ENCODE results near the gene RTN4R. TPM values are rescaled to one million over a fixed set of nuclear protein-coding genes. Genes with fewer than 3 reads are reported as not detected.

The RTN4R gene
- total RNA-seq, 1 experiment from 2014 or later = 12.2 TPM

GRCh38 chr22:20228939-20229272, 39.2 kb downstream of the RTN4R start:
- Histone ChIP-seq H3K9me2 (replicated peaks; ENCODE audit: low read length) (no peaks in the 10 kb centered on the region), H3K4me1 (ENCODE audit: insufficient read depth, low read length) (no peaks in the 10 kb centered on the region), H3K79me2 (ENCODE audit: low read length) (no peaks in the 10 kb centered on the region), H3K36me3 (ENCODE audit: low read depth, low read length) (no peaks in the 10 kb centered on the region), H3K9me3 (ENCODE audit: low read length) (no peaks in the 10 kb centered on the region), H3K4me2 (ENCODE audit: low read length) (no peak overlapping the region), H2AFZ (ENCODE audit: low read length) (no peak overlapping the region), H4K20me1 (ENCODE audit: low read length) (no peaks in the 10 kb centered on the region), H3K27ac (ENCODE audit: low read length) (no peak overlapping the region), H3K4me3 (ENCODE audit: low read length) (no peak overlapping the region), H3F3A (ENCODE audit: low read length, unreplicated experiment) (no peaks in the 10 kb centered on the region), H3K9ac (ENCODE audit: low read length) (no peak overlapping the region), H3K27me3 (ENCODE audit: low read length) (peaks cover 11% of the 10 kb centered on the region; the same call in 1 of the 2 replicates)
- no TSS peak for BruUV-seq (replicated peaks)
- ATAC-seq (no peak), DNase-seq (no peak)
- ChIA-PET CTCF (no interaction called here), POLR2A (ENCODE audit: unreplicated experiment) (no interaction called here)
- intact Hi-C loops (cut with micrococcal nuclease) = no loop called here
- TF ChIP-seq EZH2phosphoT487 (IDR thresholded peaks at IDR 0.05; ENCODE audit: borderline replicate concordance, low read length) = no peak
- TF ChIP-seq CTCF (conservative IDR thresholded peaks at IDR 0.05; ENCODE audit: low read depth, low read length) = no peak
- TF ChIP-seq EZH2 (IDR thresholded peaks at IDR 0.05; ENCODE audit: low read length, unreplicated experiment) = no peak

- CTCF ChIA-PET = no interaction called here
- H3K9ac ChIP-seq (ENCODE audit: low read length) = no peak overlapping the region
- no peaks in the 10 kb centered on the region for H3K9me2 ChIP-seq (replicated peaks; ENCODE audit: low read length)
These were observed 39.8 kb downstream of the RTN4R start for GRCh38 chr22:20228055-20228938.

More at GRCh38 chr22:20228055-20228938, 39.8 kb downstream of the RTN4R start:
- Histone ChIP-seq H3K79me2 (ENCODE audit: low read length) (no peaks in the 10 kb centered on the region), H4K20me1 (ENCODE audit: low read length) (no peaks in the 10 kb centered on the region), H3K4me1 (ENCODE audit: insufficient read depth, low read length) (no peaks in the 10 kb centered on the region), H3K9me3 (ENCODE audit: low read length) (no peaks in the 10 kb centered on the region), H3K4me2 (ENCODE audit: low read length) (no peak overlapping the region), H3F3A (ENCODE audit: low read length, unreplicated experiment) (no peaks in the 10 kb centered on the region), H2AFZ (ENCODE audit: low read length) (no peak overlapping the region), H3K27ac (ENCODE audit: low read length) (no peak overlapping the region), H3K36me3 (ENCODE audit: low read depth, low read length) (no peaks in the 10 kb centered on the region), H3K27me3 (ENCODE audit: low read length) (peaks cover 11% of the 10 kb centered on the region; the same call in 1 of the 2 replicates), H3K4me3 (ENCODE audit: low read length) (no peak overlapping the region)
- no TSS peak for BruUV-seq (replicated peaks)
- ATAC-seq (no peak), DNase-seq (no peak)
- intact Hi-C loops (cut with micrococcal nuclease) = no loop called here
- no peak for TF ChIP-seq EZH2phosphoT487 (IDR thresholded peaks at IDR 0.05; ENCODE audit: borderline replicate concordance, low read length)
- no peak for TF ChIP-seq EZH2 (IDR thresholded peaks at IDR 0.05; ENCODE audit: low read length, unreplicated experiment)
- TF ChIP-seq CTCF (conservative IDR thresholded peaks at IDR 0.05; ENCODE audit: low read depth, low read length) = no peak
- POLR2A ChIA-PET (ENCODE audit: unreplicated experiment) = no interaction called here

Measured in PC-3 (cell line).